ENCODE results near the gene ABCA13.

Gene ABCA13

DNA sequence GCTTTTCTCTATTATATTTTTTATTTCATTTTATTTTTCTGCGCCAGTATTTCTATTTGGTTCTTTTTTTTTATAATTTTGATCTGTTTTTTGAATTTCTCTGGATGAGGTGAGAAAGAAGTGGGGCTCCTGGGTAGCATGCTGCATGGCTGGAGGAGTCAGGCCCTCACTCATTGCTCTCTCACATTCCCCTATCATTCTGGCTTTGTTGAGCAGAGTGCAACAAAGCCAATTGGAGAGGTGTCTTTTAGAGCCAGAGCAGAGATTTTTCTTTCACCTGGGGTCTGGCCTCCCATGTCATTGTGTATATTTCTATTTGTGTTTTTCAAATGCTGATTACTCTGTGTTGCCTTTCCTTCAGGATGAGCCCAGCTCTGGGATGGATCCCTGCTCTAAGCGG, 423.1 kb downstream of the ABCA13 start:
- Histone ChIP-seq H3K9ac (ENCODE audit: low read depth in 1 of 2, low read length in 2 of 2) (no peak overlapping the region), H3K27me3 (ENCODE audit: control insufficient read depth in 2 of 2, insufficient read depth in 2 of 2, low read length in 2 of 2) (no peaks in the 10 kb centered on the region), H3K9me3 (ENCODE audit: control insufficient read depth in 2 of 2, low read length in 2 of 2) (peaks cover 0 to 5% of the 10 kb centered on the region in 2 donors), H3K4me1 (ENCODE audit: control insufficient read depth in 2 of 2, insufficient read depth in 2 of 2, low read length in 2 of 2) (no peaks in the 10 kb centered on the region), H3K36me3 (ENCODE audit: control insufficient read depth in 2 of 2, insufficient read depth in 2 of 2, low read length in 2 of 2) (no peaks in the 10 kb centered on the region), H3K27ac (ENCODE audit: low read depth in 2 of 2, low read length in 2 of 2) (no peak overlapping the region), H3K4me3 (ENCODE audit: low read length in 2 of 2) (no peak overlapping the region)

- Histone ChIP-seq H3K36me3 (ENCODE audit: control insufficient read depth in 2 of 2, insufficient read depth in 2 of 2, low read length in 2 of 2) (no peaks in the 10 kb centered on the region), H3K9ac (ENCODE audit: low read depth in 1 of 2, low read length in 2 of 2) (no peak overlapping the region), H3K27ac (ENCODE audit: low read depth in 2 of 2, low read length in 2 of 2) (no peak overlapping the region), H3K27me3 (ENCODE audit: control insufficient read depth in 2 of 2, insufficient read depth in 2 of 2, low read length in 2 of 2) (no peaks in the 10 kb centered on the region), H3K4me1 (ENCODE audit: control insufficient read depth in 2 of 2, insufficient read depth in 2 of 2, low read length in 2 of 2) (no peaks in the 10 kb centered on the region), H3K4me3 (ENCODE audit: low read length in 2 of 2) (no peak overlapping the region), H3K9me3 (ENCODE audit: control insufficient read depth in 2 of 2, low read length in 2 of 2) (peaks cover 0 to 5% of the 10 kb centered on the region in 2 donors)
Observed at GRCh38 chr7:48595756-48596155, 424.5 kb downstream of the ABCA13 start.

DNA sequence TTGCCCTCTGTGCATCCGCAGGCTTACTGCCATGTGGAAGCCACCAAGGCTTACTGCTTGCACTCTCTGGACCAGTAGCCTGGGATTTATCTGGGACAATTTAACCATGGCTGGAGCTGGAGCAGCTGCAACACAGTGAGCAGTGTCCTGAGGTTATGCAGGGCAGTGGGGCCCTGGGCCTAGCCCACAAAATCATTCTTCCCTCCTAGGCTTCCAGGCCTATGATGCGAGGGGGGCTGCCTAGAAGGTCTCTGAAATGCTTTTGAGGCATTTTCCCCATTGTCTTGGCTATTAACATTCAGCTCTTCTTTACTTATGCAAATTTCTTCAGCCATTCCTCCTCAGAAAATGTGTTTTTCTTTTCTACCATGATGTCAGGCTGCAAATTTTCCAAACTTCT, 439.4 kb downstream of the ABCA13 start:
- Histone ChIP-seq H3K9ac (ENCODE audit: low read depth in 1 of 2, low read length in 2 of 2) (no peak overlapping the region), H3K27ac (ENCODE audit: low read depth in 2 of 2, low read length in 2 of 2) (no peak overlapping the region), H3K4me3 (ENCODE audit: low read length in 2 of 2) (no peak overlapping the region), H3K27me3 (ENCODE audit: control insufficient read depth in 2 of 2, insufficient read depth in 2 of 2, low read length in 2 of 2) (no peaks in the 10 kb centered on the region), H3K4me1 (ENCODE audit: control insufficient read depth in 2 of 2, insufficient read depth in 2 of 2, low read length in 2 of 2) (no peaks in the 10 kb centered on the region), H3K9me3 (ENCODE audit: control insufficient read depth in 2 of 2, low read length in 2 of 2) (no peaks in the 10 kb centered on the region), H3K36me3 (ENCODE audit: control insufficient read depth in 2 of 2, insufficient read depth in 2 of 2, low read length in 2 of 2) (no peaks in the 10 kb centered on the region)

DNA sequence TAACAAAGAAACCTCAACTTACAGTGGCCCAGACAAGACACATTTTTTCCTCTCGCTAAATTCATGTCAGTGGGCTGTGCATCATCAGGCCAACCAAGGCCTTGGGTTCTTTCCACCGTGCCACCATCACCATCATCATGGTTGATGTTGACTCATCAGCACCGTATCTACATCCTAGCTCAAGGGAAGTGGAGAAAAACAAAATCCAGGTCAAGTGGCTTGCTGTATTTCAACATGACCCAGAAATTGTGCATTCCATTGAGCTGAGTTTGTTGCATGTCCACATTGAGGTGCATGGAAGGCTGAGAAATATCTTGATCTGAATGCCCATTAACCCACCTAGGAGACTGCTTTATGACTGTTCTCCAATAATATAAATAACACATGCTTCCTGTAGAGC, 440.7 kb downstream of the ABCA13 start:
- Histone ChIP-seq H3K4me1 (ENCODE audit: control insufficient read depth in 2 of 2, insufficient read depth in 2 of 2, low read length in 2 of 2) (no peaks in the 10 kb centered on the region), H3K9ac (ENCODE audit: low read depth in 1 of 2, low read length in 2 of 2) (no peak overlapping the region)

GRCh38 chr7:48617508-48617907, 446.2 kb downstream of the ABCA13 start:
- Histone ChIP-seq H3K9me3 (ENCODE audit: control insufficient read depth in 2 of 2, low read length in 2 of 2) (no peaks in the 10 kb centered on the region), H3K36me3 (ENCODE audit: control insufficient read depth in 2 of 2, insufficient read depth in 2 of 2, low read length in 2 of 2) (no peaks in the 10 kb centered on the region), H3K4me3 (ENCODE audit: low read length in 2 of 2) (no peak overlapping the region), H3K27ac (ENCODE audit: low read depth in 2 of 2, low read length in 2 of 2) (no peak overlapping the region), H3K27me3 (ENCODE audit: control insufficient read depth in 2 of 2, insufficient read depth in 2 of 2, low read length in 2 of 2) (no peaks in the 10 kb centered on the region), H3K4me1 (ENCODE audit: control insufficient read depth in 2 of 2, insufficient read depth in 2 of 2, low read length in 2 of 2) (no peaks in the 10 kb centered on the region), H3K9ac (ENCODE audit: low read depth in 1 of 2, low read length in 2 of 2) (no peak overlapping the region)

More for the DNA sequence above, 440.7 kb downstream of the ABCA13 start:
- no peaks in the 10 kb centered on the region for H3K27me3 ChIP-seq (ENCODE audit: control insufficient read depth in 2 of 2, insufficient read depth in 2 of 2, low read length in 2 of 2)
- H3K4me3 ChIP-seq (ENCODE audit: low read length in 2 of 2), result no peak overlapping the region
- no peaks in the 10 kb centered on the region for H3K9me3 ChIP-seq (ENCODE audit: control insufficient read depth in 2 of 2, low read length in 2 of 2)
- H3K36me3 ChIP-seq (ENCODE audit: control insufficient read depth in 2 of 2, insufficient read depth in 2 of 2, low read length in 2 of 2), result no peaks in the 10 kb centered on the region
- H3K27ac ChIP-seq (ENCODE audit: low read depth in 2 of 2, low read length in 2 of 2), result no peak overlapping the region

DNA sequence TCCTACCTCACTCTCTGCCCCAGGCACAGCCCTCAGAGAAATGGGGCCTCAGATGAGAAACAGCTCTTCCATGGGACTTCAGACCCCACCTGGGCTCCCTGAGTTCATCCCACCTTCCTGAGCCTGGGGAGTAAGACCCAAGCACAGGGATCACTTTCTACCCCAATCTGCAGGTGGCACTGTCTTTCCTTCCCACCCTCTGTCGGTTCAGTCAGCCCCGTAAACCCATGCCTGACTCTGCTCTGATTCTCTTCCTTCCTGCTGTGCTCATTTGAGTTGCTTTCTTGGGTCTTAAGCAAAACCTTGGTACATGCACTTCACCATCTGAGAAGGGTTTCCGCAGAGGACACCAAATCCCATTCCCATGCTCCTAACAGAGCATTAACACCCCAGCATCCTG, 446.7 kb downstream of the ABCA13 start:
- no peak overlapping the region for H3K9ac ChIP-seq (ENCODE audit: low read depth in 1 of 2, low read length in 2 of 2)
- no peaks in the 10 kb centered on the region for H3K36me3 ChIP-seq (ENCODE audit: control insufficient read depth in 2 of 2, insufficient read depth in 2 of 2, low read length in 2 of 2)

GRCh38 chr7:48621076-48621475, 449.8 kb downstream of the ABCA13 start:
- H3K4me1 ChIP-seq (ENCODE audit: control insufficient read depth in 2 of 2, insufficient read depth in 2 of 2, low read length in 2 of 2), result no peaks in the 10 kb centered on the region
- no peak overlapping the region for H3K4me3 ChIP-seq (ENCODE audit: low read length in 2 of 2)
- no peaks in the 10 kb centered on the region for H3K27me3 ChIP-seq (ENCODE audit: control insufficient read depth in 2 of 2, insufficient read depth in 2 of 2, low read length in 2 of 2)
- H3K9me3 ChIP-seq (ENCODE audit: control insufficient read depth in 2 of 2, low read length in 2 of 2), result no peaks in the 10 kb centered on the region
- H3K36me3 ChIP-seq (ENCODE audit: control insufficient read depth in 2 of 2, insufficient read depth in 2 of 2, low read length in 2 of 2), result no peaks in the 10 kb centered on the region
- H3K9ac ChIP-seq (ENCODE audit: low read depth in 1 of 2, low read length in 2 of 2), result no peak overlapping the region
- H3K27ac ChIP-seq (ENCODE audit: low read depth in 2 of 2, low read length in 2 of 2), result no peak overlapping the region

More for the DNA sequence above, 446.7 kb downstream of the ABCA13 start:
- Histone ChIP-seq H3K9me3 (ENCODE audit: control insufficient read depth in 2 of 2, low read length in 2 of 2) (no peaks in the 10 kb centered on the region), H3K27ac (ENCODE audit: low read depth in 2 of 2, low read length in 2 of 2) (no peak overlapping the region), H3K4me3 (ENCODE audit: low read length in 2 of 2) (no peak overlapping the region), H3K27me3 (ENCODE audit: control insufficient read depth in 2 of 2, insufficient read depth in 2 of 2, low read length in 2 of 2) (no peaks in the 10 kb centered on the region), H3K4me1 (ENCODE audit: control insufficient read depth in 2 of 2, insufficient read depth in 2 of 2, low read length in 2 of 2) (no peaks in the 10 kb centered on the region)

DNA sequence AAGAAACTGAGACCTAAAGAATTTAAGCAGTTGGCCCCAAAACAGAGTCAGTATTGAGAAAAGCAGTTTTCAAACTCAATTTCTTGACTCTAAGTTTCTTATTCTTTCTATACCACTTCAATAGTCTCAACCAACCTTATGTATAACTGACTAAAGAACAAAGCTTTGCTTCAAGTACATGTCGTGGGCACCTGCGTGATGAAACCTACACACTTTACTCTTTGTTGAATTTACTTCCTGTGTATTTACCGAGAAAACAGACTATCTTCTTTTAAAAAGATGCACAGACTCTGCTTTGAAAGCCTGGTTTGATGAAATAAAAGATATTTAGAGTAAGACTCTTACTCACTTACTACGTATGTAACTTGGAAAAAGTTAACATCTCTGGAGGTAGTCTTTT, 455.9 kb downstream of the ABCA13 start:
- H3K9me3 ChIP-seq (ENCODE audit: control insufficient read depth in 2 of 2, low read length in 2 of 2), result no peaks in the 10 kb centered on the region
- H3K4me3 ChIP-seq (ENCODE audit: low read length in 2 of 2), result no peak overlapping the region
- H3K36me3 ChIP-seq (ENCODE audit: control insufficient read depth in 2 of 2, insufficient read depth in 2 of 2, low read length in 2 of 2), result no peaks in the 10 kb centered on the region
- H3K9ac ChIP-seq (ENCODE audit: low read depth in 1 of 2, low read length in 2 of 2), result no peak overlapping the region
- H3K4me1 ChIP-seq (ENCODE audit: control insufficient read depth in 2 of 2, insufficient read depth in 2 of 2, low read length in 2 of 2), result no peaks in the 10 kb centered on the region
- H3K27ac ChIP-seq (ENCODE audit: low read depth in 2 of 2, low read length in 2 of 2), result no peak overlapping the region
- no peaks in the 10 kb centered on the region for H3K27me3 ChIP-seq (ENCODE audit: control insufficient read depth in 2 of 2, insufficient read depth in 2 of 2, low read length in 2 of 2)

GRCh38 chr7:48628793-48629349, 457.6 kb downstream of the ABCA13 start:
- no peaks in the 10 kb centered on the region for H3K9me3 ChIP-seq (ENCODE audit: control insufficient read depth in 2 of 2, low read length in 2 of 2)
- no peak overlapping the region for H3K4me3 ChIP-seq (ENCODE audit: low read length in 2 of 2)
- no peaks in the 10 kb centered on the region for H3K4me1 ChIP-seq (ENCODE audit: control insufficient read depth in 2 of 2, insufficient read depth in 2 of 2, low read length in 2 of 2)
- H3K27ac ChIP-seq (ENCODE audit: low read depth in 2 of 2, low read length in 2 of 2), result no peak overlapping the region
- no peaks in the 10 kb centered on the region for H3K27me3 ChIP-seq (ENCODE audit: control insufficient read depth in 2 of 2, insufficient read depth in 2 of 2, low read length in 2 of 2)
- H3K36me3 ChIP-seq (ENCODE audit: control insufficient read depth in 2 of 2, insufficient read depth in 2 of 2, low read length in 2 of 2), result no peaks in the 10 kb centered on the region
- no peak overlapping the region for H3K9ac ChIP-seq (ENCODE audit: low read depth in 1 of 2, low read length in 2 of 2)

DNA sequence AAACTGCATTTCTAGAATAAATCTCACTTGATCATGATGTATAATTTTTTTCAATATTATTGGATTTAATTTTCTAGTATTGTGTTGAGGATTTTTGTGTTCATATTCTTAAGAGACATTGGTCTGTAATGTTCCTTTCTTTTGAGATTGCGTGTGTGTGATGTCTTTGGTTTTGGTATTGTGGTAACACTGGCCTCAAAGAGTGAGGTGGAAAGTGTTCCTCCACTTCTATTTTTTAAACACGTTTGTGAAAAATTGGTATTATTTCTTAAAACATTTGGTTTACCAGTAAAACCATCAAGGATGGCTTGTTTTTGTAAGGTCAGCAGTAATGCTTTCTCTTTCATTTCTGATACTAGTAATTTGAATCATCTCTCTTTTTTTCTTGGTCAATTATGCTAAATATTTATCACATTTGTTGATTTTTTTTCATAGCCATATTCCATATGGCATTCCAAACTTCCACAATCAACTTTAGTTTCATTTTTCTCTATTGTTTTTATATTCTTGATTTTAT, 462.9 kb downstream of the ABCA13 start:
- no peaks in the 10 kb centered on the region for H3K36me3 ChIP-seq (ENCODE audit: control insufficient read depth in 2 of 2, insufficient read depth in 2 of 2, low read length in 2 of 2)
- no peaks in the 10 kb centered on the region for H3K9me3 ChIP-seq (ENCODE audit: control insufficient read depth in 2 of 2, low read length in 2 of 2)
- H3K4me1 ChIP-seq (ENCODE audit: control insufficient read depth in 2 of 2, insufficient read depth in 2 of 2, low read length in 2 of 2), result no peaks in the 10 kb centered on the region
- no peak overlapping the region for H3K4me3 ChIP-seq (ENCODE audit: low read length in 2 of 2)
- no peak overlapping the region for H3K27ac ChIP-seq (ENCODE audit: low read depth in 2 of 2, low read length in 2 of 2)
- no peaks in the 10 kb centered on the region for H3K27me3 ChIP-seq (ENCODE audit: control insufficient read depth in 2 of 2, insufficient read depth in 2 of 2, low read length in 2 of 2)
- H3K9ac ChIP-seq (ENCODE audit: low read depth in 1 of 2, low read length in 2 of 2), result no peak overlapping the region

- no peaks in the 10 kb centered on the region for H3K4me1 ChIP-seq (ENCODE audit: control insufficient read depth in 2 of 2, insufficient read depth in 2 of 2, low read length in 2 of 2)
- H3K9me3 ChIP-seq (ENCODE audit: control insufficient read depth in 2 of 2, low read length in 2 of 2), result no peaks in the 10 kb centered on the region
- H3K36me3 ChIP-seq (ENCODE audit: control insufficient read depth in 2 of 2, insufficient read depth in 2 of 2, low read length in 2 of 2), result no peaks in the 10 kb centered on the region
- no peaks in the 10 kb centered on the region for H3K27me3 ChIP-seq (ENCODE audit: control insufficient read depth in 2 of 2, insufficient read depth in 2 of 2, low read length in 2 of 2)
- H3K27ac ChIP-seq (ENCODE audit: low read depth in 2 of 2, low read length in 2 of 2), result no peak overlapping the region
- H3K9ac ChIP-seq (ENCODE audit: low read depth in 1 of 2, low read length in 2 of 2), result no peak overlapping the region
- H3K4me3 ChIP-seq (ENCODE audit: low read length in 2 of 2), result no peak overlapping the region
Observed at GRCh38 chr7:48635796-48636195, 464.5 kb downstream of the ABCA13 start.

Measured in mucosa of rectum (tissue), 2 donors.